ENCODE data around the gene ATOH8. TPM values are rescaled to one million over a fixed set of nuclear protein-coding genes. Genes with fewer than 3 reads are reported as not detected.

The ATOH8 gene
- total RNA-seq, 1 experiment from 2014 or later: 0.81 TPM

- CTCF ChIA-PET: interaction anchor here (0.6 to 1.5 kb wide), 4 partner anchors 9 to 276 kb away, joined by 3 to 7 read pairs (median 6); no protein-coding TSS in a partner anchor
- Mint-ChIP-seq H3K4me1 (no peaks in the 10 kb centered on the region), H3K9me3 (peaks cover 11% of the 10 kb centered on the region), H3K36me3 (no peaks in the 10 kb centered on the region), H3K4me3 (no peak overlapping the region), H3K27me3 (ENCODE audit: low read depth) (no peaks in the 10 kb centered on the region; the same call in none of the 2 replicates), H3K27ac (no peak overlapping the region)
- POLR2A ChIA-PET: no interaction called here
- ATAC-seq (no peak), DNase-seq (ENCODE audit: low spot score) (no peak)
- TF ChIP-seq ZNF416 (CRISPR knock-in tag; IDR thresholded peaks at IDR 0.05) (no peak), IRF2 (CRISPR knock-in tag; IDR thresholded peaks at IDR 0.05; ENCODE audit: borderline replicate concordance, low read depth) (no peak), ELF4 (CRISPR knock-in tag; IDR thresholded peaks at IDR 0.05; ENCODE audit: low read depth) (no peak), HMGA2 (CRISPR knock-in tag; IDR thresholded peaks at IDR 0.05) (no peak), ZNF138 (CRISPR knock-in tag; conservative IDR thresholded peaks at IDR 0.05) (no peak), JUN (CRISPR knock-in tag; IDR thresholded peaks at IDR 0.05) (no peak), SOX15 (CRISPR knock-in tag; IDR thresholded peaks at IDR 0.05) (no peak), PRRX2 (CRISPR knock-in tag; IDR thresholded peaks at IDR 0.05) (no peak), SMAD3 (CRISPR knock-in tag; IDR thresholded peaks at IDR 0.05; ENCODE audit: borderline replicate concordance) (no peak)
- TF ChIP-seq, protein P1, sequence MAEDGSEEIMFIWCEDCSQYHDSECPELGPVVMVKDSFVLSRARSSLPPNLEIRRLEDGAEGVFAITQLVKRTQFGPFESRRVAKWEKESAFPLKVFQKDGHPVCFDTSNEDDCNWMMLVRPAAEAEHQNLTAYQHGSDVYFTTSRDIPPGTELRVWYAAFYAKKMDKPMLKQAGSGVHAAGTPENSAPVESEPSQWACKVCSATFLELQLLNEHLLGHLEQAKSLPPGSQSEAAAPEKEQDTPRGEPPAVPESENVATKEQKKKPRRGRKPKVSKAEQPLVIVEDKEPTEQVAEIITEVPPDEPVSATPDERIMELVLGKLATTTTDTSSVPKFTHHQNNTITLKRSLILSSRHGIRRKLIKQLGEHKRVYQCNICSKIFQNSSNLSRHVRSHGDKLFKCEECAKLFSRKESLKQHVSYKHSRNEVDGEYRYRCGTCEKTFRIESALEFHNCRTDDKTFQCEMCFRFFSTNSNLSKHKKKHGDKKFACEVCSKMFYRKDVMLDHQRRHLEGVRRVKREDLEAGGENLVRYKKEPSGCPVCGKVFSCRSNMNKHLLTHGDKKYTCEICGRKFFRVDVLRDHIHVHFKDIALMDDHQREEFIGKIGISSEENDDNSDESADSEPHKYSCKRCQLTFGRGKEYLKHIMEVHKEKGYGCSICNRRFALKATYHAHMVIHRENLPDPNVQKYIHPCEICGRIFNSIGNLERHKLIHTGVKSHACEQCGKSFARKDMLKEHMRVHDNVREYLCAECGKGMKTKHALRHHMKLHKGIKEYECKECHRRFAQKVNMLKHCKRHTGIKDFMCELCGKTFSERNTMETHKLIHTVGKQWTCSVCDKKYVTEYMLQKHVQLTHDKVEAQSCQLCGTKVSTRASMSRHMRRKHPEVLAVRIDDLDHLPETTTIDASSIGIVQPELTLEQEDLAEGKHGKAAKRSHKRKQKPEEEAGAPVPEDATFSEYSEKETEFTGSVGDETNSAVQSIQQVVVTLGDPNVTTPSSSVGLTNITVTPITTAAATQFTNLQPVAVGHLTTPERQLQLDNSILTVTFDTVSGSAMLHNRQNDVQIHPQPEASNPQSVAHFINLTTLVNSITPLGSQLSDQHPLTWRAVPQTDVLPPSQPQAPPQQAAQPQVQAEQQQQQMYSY (CRISPR knock-in tag; IDR thresholded peaks at IDR 0.05): no peak
- TF ChIP-seq, protein P2, sequence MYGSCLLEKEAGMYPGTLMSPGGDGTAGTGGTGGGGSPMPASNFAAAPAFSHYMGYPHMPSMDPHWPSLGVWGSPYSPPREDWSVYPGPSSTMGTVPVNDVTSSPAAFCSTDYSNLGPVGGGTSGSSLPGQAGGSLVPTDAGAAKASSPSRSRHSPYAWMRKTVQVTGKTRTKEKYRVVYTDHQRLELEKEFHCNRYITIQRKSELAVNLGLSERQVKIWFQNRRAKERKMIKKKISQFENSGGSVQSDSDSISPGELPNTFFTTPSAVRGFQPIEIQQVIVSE (CRISPR knock-in tag; IDR thresholded peaks at IDR 0.05; ENCODE audit: borderline replicate concordance): no peak
- TF ChIP-seq, protein P3, sequence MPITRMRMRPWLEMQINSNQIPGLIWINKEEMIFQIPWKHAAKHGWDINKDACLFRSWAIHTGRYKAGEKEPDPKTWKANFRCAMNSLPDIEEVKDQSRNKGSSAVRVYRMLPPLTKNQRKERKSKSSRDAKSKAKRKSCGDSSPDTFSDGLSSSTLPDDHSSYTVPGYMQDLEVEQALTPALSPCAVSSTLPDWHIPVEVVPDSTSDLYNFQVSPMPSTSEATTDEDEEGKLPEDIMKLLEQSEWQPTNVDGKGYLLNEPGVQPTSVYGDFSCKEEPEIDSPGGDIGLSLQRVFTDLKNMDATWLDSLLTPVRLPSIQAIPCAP (CRISPR knock-in tag; IDR thresholded peaks at IDR 0.05): no peak
Observed at GRCh38 chr2:85716346-85716914, 37.4 kb upstream of the ATOH8 start.

- no peaks in the 10 kb centered on the region for H3K4me1 Mint-ChIP-seq
- peaks cover 11% of the 10 kb centered on the region for H3K9me3 Mint-ChIP-seq
- TF ChIP-seq ELF4 (CRISPR knock-in tag; IDR thresholded peaks at IDR 0.05; ENCODE audit: low read depth) (no peak), ZNF121 (CRISPR knock-in tag; IDR thresholded peaks at IDR 0.05) (no peak), JUN (CRISPR knock-in tag; IDR thresholded peaks at IDR 0.05) (no peak), MXD4 (CRISPR knock-in tag; IDR thresholded peaks at IDR 0.05; ENCODE audit: borderline replicate concordance) (no peak), ZNF317 (CRISPR knock-in tag; IDR thresholded peaks at IDR 0.05; ENCODE audit: borderline replicate concordance, low read depth) (no peak)
- TF ChIP-seq, protein P4, sequence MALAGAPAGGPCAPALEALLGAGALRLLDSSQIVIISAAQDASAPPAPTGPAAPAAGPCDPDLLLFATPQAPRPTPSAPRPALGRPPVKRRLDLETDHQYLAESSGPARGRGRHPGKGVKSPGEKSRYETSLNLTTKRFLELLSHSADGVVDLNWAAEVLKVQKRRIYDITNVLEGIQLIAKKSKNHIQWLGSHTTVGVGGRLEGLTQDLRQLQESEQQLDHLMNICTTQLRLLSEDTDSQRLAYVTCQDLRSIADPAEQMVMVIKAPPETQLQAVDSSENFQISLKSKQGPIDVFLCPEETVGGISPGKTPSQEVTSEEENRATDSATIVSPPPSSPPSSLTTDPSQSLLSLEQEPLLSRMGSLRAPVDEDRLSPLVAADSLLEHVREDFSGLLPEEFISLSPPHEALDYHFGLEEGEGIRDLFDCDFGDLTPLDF (CRISPR knock-in tag; IDR thresholded peaks at IDR 0.05): no peak
- no peak for ATAC-seq
- CTCF ChIA-PET: interaction anchor here (0.6 to 1.2 kb wide), 2 partner anchors 11 to 390 kb away, joined by 3 read pairs; no protein-coding TSS in a partner anchor
- H3K36me3 Mint-ChIP-seq: no peaks in the 10 kb centered on the region
- DNase-seq (ENCODE audit: low spot score): no peak
- H3K4me3 Mint-ChIP-seq: no peak overlapping the region
- H3K27me3 Mint-ChIP-seq (ENCODE audit: low read depth): no peaks in the 10 kb centered on the region; the same call in none of the 2 replicates
- POLR2A ChIA-PET: no interaction called here
- no peak overlapping the region for H3K27ac Mint-ChIP-seq
Observed at GRCh38 chr2:85717308-85718008, 36.3 kb upstream of the ATOH8 start.
